GM18868 (cell line): ENCODE data around the gene LRRC75A.
A peak's percentile ranks its signal among the peaks of the same experiment; 100 is the strongest.

Experiments used
- ATAC-seq: cut with Tn5 transposase; IDR thresholded peaks from one replicate; pipeline ENCODE4 v1.9.1; 2021; ENCODE audit warnings: mild to moderate bottlenecking, moderate library complexity; ENCODE audit not compliant: unreplicated experiment

Gene LRRC75A

DNA sequence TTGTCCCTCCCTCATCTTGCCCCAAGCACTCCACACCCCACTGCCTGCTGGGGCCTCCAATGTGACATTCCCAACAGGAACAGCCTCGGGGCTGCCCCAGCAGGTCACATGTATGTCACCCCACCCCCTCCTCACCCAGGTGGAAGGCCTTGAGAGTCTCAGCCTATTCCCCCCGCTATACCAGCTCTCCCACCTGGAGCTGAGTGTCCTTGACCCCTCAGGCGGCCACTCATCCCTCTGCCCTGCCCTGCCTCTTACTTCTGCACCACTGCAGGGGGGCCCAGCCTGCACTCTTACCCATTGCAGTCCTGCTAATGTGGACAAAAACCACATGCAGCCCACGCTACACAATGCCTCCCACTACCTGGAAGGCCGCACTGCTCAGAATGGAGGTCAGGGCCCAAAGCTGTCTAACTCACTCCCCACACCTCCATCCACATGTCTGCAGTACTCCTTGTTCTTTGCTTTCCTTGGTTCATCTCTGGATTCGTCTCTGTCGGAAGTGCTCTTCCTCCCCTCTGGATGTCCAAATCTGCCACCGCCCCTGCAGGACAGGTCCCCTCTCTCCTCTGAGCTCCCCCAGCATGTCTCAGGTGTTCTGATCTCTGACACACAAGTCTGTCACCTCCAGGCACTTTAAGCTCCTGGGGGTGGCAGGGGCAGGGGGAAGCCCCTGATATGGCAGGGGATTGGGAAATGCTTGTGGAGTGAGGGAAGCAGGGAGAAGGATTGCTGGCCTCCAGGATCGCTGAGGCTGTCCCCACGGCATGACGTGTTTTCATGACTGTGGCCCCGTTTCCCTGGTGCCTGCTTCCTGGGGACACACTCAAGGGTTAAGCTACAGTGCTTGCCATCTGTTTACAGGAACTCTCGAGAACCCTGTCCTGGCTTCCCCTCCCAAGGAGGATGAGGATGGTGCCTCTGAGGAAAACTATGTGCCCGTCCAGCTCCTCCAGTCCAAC, 55.8 kb downstream of the LRRC75A start:
- ATAC-seq: no peak

DNA sequence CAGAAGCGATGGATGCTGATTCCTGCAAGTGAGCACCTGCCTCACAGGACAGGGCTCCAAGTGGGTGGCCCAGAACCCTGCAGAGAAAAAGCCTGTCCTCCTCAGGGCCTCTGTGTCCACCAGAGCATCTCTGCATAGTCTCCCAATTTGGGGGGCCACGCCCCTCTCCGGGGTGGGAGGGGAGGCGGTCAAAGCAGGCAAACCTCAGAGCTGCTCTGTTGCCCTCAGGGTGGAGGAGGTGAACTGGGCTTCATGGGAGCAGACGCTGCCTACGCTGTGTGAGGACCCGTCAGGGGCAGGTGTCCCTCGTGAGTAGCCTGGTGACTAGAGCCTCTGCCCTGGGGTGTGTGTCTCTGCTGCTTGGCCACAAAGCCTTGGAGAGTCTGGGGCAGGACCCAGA, 57.3 kb downstream of the LRRC75A start:
- ATAC-seq: no peak

DNA sequence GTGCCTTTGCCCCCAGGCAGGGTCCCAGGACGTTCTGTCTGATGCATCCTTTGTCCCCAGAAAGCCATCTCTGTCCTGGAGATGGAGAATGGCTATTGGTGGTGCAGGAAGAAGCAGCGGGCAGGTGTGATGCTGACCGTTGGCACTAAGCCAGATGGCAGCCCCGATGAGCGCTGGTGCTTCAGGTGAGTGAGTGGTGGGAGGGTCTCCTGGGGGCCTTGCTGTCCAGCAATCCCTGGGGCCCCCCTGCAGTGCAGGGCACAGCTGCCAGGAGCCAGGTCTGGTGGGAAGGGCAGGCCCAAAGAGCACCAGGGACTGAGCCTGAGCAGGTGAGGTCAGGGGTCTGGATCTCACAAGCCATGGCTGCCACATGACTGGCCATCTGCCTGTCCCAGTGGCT, 58.5 kb downstream of the LRRC75A start:
- no peak for ATAC-seq

DNA sequence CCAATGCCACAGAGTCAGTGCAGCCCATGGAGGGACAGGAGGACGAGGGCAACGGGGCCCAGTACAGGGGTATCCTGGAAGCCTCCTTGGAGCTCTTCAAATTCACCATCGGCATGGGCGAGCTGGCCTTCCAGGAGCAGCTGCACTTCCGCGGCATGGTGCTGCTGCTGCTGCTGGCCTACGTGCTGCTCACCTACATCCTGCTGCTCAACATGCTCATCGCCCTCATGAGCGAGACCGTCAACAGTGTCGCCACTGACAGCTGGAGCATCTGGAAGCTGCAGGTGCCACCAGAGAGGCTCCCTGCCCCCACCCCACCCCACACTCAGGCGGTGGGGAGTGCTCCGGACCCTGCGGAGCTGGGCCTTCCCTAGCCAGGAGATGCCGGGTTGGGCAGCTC, 60.0 kb downstream of the LRRC75A start:
- no peak for ATAC-seq

DNA sequence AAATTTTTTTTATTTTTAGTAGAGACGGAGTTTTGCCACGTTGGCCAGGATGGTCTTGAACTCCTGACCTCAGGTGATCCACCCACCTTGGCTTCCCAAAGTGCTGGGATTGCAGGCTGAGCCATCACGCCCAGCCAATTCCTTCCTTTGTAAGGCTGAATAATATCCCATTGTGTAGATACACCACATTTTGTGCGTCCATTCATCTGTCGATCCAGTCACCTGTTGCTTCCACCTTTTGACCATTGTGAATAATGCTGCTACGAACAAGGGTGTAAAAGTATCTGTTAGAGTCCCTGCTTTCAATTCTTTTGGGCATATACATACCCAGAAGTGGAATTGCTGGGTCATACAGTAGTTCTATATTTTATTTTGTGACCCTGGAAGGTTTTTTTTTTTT, 61.3 kb downstream of the LRRC75A start:
- no peak for ATAC-seq

DNA sequence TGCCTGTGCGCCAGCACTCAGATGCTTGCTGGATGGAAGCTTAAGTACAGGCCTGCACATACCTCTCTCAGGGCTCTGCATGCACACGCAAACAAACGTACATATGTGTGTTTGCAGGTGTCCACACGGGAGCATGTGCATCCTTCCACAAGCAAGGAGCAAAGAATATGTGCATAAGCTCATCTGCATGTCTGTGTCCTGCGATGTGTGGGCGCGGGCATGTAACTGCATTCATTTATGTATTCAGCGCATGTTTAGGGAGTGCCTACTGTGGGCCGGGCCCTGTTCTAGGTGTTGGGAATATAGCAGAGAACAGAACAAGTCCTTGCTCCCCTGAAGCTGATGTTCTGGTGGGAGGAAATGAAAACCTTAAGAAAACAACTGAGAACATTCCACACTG, 62.9 kb downstream of the LRRC75A start:
- ATAC-seq: no peak

DNA sequence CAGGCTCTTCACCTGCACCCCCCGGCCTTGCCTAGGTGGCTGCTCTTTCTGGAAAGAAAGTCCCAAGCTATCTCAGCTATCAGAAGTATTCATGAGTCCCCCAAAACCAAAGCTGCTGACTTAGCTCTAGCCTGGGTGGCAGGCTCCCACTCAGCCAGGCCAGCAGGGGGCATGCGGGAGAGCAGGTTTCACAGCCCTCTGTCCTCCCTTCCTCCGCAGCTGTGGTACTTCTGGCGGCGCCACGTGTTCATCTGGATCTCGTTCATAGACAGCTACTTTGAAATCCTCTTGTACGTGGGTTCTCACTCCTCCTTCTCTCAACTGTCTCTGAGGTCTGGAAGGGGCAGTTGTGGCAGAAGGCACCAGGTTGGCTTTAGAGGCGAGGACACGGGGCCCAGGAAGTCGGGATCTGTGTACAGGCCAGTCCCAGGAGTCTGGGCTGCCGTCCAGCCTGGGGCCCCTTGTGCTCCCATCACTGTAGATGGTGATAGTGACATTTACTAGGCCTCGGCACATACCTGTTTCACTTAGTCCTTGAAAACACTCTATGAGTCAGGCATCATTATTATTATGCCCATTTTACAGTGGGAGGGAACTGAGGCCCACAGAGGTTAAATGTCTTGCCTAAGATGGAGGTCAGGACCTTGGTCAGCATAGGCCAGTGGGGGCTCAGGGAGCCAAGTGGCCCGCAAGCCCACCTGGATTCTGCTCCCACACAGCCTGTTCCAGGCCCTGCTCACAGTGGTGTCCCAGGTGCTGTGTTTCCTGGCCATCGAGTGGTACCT, 63.7 kb downstream of the LRRC75A start:
- ATAC-seq: no peak

DNA sequence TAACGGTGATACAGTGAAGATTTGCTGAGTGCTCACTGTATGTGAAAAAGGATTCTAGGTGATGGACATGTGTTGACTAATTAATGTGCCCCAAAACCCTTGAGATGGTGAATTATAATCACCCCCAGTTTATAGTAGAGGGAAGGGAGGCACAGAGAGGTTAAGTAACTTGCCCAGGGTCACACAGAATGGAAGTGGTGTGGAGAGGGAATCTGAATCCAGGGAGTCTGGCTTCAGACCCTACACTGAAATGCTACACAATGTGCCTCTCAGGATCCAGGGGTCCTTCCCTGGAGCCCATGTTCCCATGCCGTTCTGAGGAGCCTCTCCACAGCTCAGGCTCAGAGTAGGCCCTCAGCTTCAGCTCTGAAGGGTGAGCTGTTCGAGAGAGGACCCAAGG, 65.0 kb downstream of the LRRC75A start:
- ATAC-seq: no peak

DNA sequence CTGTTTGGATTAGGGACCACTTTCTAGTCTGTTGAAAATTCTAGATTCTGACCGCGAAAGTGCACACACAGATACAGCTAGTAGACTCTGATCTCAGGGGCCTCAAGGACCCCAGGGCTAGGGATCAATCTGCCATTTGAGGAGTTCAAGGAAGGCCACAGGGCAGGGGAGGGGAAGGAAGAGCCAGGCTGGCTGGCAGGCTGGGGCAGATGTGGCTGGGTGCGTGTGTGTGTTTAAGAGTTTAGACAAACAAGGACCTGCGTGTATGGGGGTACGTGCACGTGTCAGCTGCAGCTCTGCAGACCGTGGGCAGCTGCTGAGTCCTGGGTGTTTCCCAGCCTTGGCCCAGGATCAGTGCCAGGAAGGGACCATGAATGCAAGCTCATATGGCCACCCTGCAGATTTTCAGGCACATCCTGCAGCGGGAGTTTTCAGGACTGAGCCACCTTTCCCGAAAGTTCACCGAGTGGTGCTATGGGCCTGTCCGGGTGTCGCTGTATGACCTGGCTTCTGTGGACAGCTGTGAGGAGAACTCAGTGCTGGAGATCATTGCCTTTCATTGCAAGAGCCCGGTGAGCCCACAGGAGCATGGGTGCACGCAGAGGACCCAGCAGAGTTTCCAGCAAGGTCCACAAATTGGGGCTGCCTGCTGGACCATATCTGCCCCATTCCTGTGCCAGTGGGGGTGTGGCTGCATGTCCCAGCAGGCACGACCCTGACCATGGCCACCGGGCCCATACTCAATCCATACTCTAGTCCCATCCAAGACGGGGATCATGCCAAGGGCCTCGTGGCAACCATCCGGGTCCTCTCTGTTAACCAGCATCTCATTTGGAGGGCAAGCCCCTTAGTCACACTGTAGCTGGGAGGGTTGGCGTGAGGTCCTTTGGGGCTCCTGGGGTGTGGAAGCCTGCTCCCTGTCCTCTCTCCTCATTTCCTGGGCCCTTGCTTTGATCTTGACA, 66.0 kb downstream of the LRRC75A start:
- ATAC-seq: no peak

DNA sequence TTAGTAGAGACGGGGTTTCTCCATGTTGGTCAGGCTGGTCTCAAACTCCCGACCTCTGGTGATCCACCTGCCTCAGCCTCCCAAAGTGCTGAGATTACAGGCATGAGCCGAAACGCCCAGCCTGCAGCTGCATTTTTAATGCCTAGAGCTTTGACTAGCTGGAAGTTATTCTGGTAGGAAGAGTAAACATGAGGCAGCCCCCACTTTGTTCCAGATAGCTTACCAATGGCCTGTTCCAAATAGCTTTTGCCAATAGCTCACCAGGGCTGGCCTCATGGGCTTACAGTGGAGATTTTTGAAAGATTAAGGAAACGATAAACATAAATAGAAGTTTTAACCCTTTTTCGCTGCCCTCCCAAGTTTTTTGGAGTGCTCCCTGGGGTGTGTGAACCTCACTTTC, 66.8 kb downstream of the LRRC75A start:
- ATAC-seq: no peak

DNA sequence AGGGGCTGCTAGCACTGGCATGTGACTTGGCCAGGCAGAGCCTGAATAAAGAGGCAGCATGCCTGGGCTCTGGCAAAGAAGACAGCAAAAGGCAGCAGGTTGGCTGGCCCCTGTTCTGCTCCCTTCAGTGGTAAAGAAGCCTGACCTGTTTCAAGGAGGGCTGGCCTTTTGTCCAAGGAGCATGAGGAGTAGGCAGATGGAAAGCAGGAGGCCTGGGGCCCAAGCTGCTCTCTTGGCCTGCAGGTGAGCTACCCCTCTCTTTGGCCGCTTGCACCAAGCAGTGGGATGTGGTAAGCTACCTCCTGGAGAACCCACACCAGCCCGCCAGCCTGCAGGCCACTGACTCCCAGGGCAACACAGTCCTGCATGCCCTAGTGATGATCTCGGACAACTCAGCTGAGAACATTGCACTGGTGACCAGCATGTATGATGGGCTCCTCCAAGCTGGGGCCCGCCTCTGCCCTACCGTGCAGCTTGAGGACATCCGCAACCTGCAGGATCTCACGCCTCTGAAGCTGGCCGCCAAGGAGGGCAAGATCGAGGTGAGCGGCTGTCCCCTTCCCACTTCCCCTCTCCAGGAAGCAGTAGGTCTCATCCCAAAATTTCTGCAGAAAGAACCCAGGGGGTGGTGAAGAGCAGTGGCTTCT, 68.6 kb downstream of the LRRC75A start:
- no peak for ATAC-seq

DNA sequence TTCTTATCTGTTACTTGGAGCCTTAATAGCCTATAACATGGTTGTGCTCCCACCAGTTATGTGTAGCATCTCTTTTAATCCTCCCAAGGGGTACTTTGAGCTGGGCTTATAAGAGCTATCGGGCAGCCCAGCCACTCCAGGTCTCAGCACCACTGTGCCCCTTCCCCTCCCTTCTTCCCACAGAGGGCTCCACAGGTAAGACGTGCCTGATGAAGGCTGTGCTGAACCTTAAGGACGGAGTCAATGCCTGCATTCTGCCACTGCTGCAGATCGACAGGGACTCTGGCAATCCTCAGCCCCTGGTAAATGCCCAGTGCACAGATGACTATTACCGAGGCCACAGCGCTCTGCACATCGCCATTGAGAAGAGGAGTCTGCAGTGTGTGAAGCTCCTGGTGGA, 69.6 kb downstream of the LRRC75A start:
- ATAC-seq: no peak

DNA sequence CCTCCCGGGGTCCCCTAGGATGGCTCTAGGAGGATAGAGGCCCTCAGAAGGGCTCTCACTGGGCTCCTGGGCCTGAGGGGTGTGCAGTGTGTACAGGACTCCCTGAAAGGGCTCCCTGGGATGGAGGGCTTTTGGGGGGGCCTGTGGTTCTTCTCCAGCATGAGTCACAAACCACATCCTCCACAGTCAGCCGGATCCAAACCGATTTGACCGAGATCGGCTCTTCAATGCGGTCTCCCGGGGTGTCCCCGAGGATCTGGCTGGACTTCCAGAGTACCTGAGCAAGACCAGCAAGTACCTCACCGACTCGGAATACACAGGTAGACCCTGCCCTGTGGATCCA, 72.1 kb downstream of the LRRC75A start:
- ATAC-seq: no peak

DNA sequence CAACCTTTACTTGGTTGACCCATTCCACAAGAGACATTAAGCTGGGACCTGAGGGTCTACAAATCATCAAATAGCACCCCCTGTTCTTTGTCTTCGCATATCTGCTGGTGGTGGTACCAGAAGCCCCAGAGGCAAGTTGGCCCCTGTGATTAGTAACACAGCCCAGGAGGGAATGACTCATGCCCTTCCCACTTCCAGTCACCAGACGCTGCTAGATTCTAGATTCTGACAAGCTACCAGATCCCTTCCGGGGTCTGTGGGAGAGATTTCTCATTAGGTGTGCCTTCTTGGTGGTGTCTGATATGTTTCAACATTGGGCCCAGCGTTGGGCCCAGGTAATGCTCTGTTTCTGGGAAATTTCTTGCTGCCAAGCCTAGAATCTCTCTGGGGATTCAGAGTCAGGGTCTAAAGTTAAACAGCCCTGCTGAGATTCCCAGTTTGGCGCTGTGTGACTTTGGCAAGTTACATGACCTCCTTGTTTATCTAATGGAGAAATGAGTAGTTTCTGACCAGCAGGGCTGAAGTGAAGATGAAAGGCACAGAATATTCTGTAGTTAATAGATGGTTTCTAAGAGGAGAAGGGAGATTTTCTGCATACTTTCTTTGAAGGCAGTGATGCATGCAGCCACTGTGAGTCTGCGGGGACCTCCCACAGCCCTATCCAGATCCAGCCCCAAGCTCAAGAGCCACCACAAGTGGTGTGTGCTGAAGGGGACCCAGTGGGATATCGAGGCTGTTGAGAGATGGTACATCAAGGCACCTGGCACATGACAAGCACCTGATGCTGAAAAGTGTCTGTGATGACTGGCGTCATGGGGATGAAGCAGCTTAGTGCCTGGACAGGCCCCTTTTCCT, 72.7 kb downstream of the LRRC75A start:
- ATAC-seq: peak; percentile 46

DNA sequence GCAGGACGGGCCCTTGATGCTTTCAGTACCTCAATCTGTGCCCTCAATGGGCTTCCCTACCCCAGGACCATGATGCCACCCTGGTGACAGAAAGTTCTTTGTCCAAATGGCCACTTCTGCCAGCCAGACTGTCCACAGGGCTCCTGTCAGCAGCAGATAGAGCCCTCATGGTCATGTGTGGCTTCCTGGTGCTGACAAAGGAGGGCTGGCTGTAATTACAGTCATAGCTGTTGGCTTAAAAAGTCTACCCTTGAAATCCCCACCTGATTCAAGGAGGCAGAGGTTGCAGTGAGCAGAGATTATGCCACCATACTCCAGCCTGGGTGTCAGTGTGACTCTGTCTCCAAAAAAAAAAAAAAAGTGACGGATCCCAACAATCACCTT, 73.3 kb downstream of the LRRC75A start:
- ATAC-seq: no peak

DNA sequence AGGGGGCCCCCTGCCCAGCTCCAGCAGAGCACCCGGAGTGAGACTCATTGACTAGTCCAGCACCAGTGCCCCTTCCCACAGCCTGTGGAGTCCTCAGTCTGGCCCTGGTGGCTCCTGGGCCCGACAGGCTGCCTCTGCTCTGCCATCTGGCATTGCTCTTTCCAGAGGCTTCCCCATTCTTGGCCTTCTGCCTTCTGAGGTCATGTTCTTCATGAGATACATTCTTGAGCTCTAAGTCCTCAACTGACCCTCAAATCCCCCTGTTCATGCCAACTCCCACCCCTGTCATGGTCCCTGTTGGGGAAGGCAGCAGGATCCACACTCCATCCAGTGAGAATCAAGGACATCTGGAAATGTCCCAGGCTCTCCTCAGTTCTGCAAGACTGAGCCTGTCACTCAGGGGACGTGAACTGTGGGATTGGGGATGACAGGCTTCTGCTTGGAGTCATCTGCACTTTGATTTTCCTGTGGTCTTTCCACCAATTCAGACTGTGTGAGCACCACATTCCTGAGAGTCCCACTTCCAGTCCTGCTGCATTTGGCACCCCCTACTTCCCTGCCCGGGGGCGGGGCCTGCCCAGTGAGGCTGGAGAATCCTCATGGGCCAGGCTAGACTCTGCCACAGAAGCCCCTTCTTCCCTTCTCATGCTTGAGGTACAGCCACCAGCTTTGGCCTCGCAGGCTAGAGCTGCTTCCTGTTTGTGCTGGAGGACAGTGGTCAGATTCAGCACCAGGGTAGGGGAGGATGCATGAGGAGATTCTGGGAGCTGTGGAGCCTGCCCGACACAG, 73.9 kb downstream of the LRRC75A start:
- no peak for ATAC-seq

DNA sequence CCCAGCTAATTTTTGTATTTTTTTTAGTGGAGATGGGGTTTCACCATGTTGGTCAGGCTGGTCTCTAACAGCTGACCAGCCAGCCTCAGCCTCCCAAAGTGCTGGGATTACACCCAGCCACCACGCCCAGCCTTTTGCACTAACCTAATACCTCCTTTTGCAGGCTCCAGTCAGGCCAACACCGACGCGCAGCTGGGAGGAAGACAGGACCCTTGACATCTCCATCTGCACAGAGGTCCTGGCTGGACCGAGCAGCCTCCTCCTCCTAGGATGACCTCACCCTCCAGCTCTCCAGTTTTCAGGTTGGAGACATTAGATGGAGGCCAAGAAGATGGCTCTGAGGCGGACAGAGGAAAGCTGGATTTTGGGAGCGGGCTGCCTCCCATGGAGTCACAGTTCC, 74.6 kb downstream of the LRRC75A start:
- ATAC-seq: no peak

DNA sequence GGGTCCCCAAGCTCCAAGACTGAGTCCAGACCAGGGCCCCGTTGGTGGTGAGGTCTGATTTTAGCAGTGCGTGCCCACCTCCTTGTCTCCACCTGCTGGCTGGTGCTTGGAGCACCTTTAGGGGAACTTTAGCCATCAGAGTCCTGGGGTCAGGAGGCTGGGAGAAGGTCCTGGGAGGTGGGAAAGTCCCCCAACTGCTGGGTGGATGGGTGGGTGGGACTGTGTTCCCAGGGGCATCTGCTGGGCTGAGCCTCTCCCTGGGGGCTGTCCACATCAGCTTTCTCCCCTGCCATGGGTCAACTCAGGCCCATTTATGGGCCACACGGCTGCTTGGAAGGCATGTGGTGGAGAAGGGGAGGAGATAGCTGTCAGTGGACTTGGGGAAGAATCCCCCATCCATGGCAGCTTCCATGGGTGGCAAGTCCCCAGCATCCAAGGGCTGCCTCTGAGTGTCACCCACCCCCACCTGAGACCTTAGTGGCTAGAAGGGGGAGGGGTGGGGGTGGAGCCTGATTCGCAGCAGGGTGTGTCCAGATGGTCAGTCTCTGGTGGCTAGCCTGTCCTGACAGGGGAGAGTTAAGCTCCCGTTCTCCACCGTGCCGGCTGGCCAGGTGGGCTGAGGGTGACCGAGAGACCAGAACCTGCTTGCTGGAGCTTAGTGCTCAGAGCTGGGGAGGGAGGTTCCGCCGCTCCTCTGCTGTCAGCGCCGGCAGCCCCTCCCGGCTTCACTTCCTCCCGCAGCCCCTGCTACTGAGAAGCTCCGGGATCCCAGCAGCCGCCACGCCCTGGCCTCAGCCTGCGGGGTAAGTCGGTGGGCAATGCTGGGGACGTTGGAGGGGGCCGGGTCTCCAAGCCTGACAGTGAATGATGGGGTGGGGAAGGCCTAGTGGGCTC, 76.7 kb downstream of the LRRC75A start, which contains the start of gene TRPV2:
Gene TRPV2 (plus strand): TSS at position 541 of the 894 bp plus-strand sequence. CDS start 2,098 bp downstream, outside the sequence.
- ATAC-seq: no peak
